MM.1S (cell line): ENCODE results near the gene DDX1.

ENCODE experiments used
- EZH2 ChIP-seq: fragments of 300-600 bp; sonication (generic); optimal IDR thresholded peaks from 2 replicates; pipeline ENCODE3; 2017; ENCODE audit warnings: low read depth, mild to moderate bottlenecking, antibody characterized with exemption, low read length, mixed read lengths
- TF ChIP-seq, protein P1 (sequence below): fragments of 300-600 bp; sonication (generic); IDR thresholded peaks from 2 replicates; pipeline ENCODE4 v1.5.1; 2016; ENCODE audit warnings: antibody characterized with exemption, low read length, mixed read lengths

- TF ChIP-seq, protein P1, sequence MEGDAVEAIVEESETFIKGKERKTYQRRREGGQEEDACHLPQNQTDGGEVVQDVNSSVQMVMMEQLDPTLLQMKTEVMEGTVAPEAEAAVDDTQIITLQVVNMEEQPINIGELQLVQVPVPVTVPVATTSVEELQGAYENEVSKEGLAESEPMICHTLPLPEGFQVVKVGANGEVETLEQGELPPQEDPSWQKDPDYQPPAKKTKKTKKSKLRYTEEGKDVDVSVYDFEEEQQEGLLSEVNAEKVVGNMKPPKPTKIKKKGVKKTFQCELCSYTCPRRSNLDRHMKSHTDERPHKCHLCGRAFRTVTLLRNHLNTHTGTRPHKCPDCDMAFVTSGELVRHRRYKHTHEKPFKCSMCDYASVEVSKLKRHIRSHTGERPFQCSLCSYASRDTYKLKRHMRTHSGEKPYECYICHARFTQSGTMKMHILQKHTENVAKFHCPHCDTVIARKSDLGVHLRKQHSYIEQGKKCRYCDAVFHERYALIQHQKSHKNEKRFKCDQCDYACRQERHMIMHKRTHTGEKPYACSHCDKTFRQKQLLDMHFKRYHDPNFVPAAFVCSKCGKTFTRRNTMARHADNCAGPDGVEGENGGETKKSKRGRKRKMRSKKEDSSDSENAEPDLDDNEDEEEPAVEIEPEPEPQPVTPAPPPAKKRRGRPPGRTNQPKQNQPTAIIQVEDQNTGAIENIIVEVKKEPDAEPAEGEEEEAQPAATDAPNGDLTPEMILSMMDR, result no peak
- no peak for TF ChIP-seq EZH2
These were observed 47.4 kb upstream of the DDX1 start for GRCh38 chr2:15544227-15544626.
